Astrocyte of the cerebellum (primary cell): ENCODE results near the gene SPTY2D1.
"Not testable (repeated sequence)": the region's sequence is repeated elsewhere in the genome, so short reads cannot be mapped to it uniquely, and the experiment has no call there.

Experiments
- DNase-seq: peaks from one replicate; pipeline ENCODE4 v3.0.0-alpha.2; 2011; ENCODE audit warnings: low read depth
- H3K4me3 ChIP-seq: 2 replicates; pipeline ENCODE4 v1.5.1; 2011; ENCODE audit warnings: mild to moderate bottlenecking, low read depth, low read length, moderate library complexity
- CTCF ChIP-seq: IDR thresholded peaks from 2 replicates; pipeline ENCODE4 v1.5.1; 2012; ENCODE audit warnings: low read length, low read depth, moderate library complexity, mild to moderate bottlenecking; ENCODE audit errors: missing control alignments
- in situ Hi-C: cut with HindIII; loops from 2 replicates; pipeline ENCODE4 v1.10.0; 2017; ENCODE audit warnings: low sequenced_read_pairs

Gene SPTY2D1

GRCh38 chr11:18600915-18601569, 33.1 kb downstream of the SPTY2D1 start:
- in situ Hi-C loops, result no loop called here

GRCh38 chr11:18599739-18600230, 34.4 kb downstream of the SPTY2D1 start, which contains the start of gene MISFA:
Gene MISFA (plus strand): TSS chr11:18599789. CDS start chr11:18599929, 140 bp downstream.
- no peak for DNase-seq
- in situ Hi-C loops, result loop anchor here (5.0 kb wide), 1 partner anchor 33 kb away; the partner anchor contains the start of gene SPTY2D1
- no peak within 1 kb of the TSS for H3K4me3 ChIP-seq
- no peak for TF ChIP-seq CTCF

More at GRCh38 chr11:18600915-18601569, 33.1 kb downstream of the SPTY2D1 start:
- no peak for TF ChIP-seq CTCF
- no peak overlapping the region for H3K4me3 ChIP-seq
- no peak for DNase-seq

GRCh38 chr11:18594999-18595749, 39.0 kb downstream of the SPTY2D1 start:
- no peak for TF ChIP-seq CTCF
- in situ Hi-C loops, result loop anchor here (5.0 kb wide), 1 partner anchor 37 kb away; the partner anchor contains the start of gene SPTY2D1
- DNase-seq, result no peak
- H3K4me3 ChIP-seq, result no peak overlapping the region

- in situ Hi-C loops, DNase-seq, H3K4me3 ChIP-seq: not testable (repeated sequence)
These were observed 40.1 kb downstream of the SPTY2D1 start for GRCh38 chr11:18594088-18594487.

- in situ Hi-C loops, result no loop called here
- no peak for TF ChIP-seq CTCF
- H3K4me3 ChIP-seq, result no peak overlapping the region
- no peak for DNase-seq
These were observed 43.6 kb downstream of the SPTY2D1 start for GRCh38 chr11:18590571-18590970.

GRCh38 chr11:18588297-18589252, 45.6 kb downstream of the SPTY2D1 start, which contains the start of gene UEVLD:
Gene UEVLD (minus strand): TSS chr11:18588734. CDS start chr11:18588654, 80 bp downstream.
- no peak for TF ChIP-seq CTCF
- peak; percentile 69 for DNase-seq
- in situ Hi-C loops, result no loop called here
- peak within 1 kb of the TSS; percentile 97 for H3K4me3 ChIP-seq
